GM18867 (cell line): ENCODE results near the gene FADS1.

Source experiments
- ATAC-seq: cut with Tn5 transposase; IDR thresholded peaks from one replicate; pipeline ENCODE4 v1.9.1; 2021; ENCODE audit warnings: mild to moderate bottlenecking, moderate library complexity; ENCODE audit not compliant: unreplicated experiment

The FADS1 gene

DNA sequence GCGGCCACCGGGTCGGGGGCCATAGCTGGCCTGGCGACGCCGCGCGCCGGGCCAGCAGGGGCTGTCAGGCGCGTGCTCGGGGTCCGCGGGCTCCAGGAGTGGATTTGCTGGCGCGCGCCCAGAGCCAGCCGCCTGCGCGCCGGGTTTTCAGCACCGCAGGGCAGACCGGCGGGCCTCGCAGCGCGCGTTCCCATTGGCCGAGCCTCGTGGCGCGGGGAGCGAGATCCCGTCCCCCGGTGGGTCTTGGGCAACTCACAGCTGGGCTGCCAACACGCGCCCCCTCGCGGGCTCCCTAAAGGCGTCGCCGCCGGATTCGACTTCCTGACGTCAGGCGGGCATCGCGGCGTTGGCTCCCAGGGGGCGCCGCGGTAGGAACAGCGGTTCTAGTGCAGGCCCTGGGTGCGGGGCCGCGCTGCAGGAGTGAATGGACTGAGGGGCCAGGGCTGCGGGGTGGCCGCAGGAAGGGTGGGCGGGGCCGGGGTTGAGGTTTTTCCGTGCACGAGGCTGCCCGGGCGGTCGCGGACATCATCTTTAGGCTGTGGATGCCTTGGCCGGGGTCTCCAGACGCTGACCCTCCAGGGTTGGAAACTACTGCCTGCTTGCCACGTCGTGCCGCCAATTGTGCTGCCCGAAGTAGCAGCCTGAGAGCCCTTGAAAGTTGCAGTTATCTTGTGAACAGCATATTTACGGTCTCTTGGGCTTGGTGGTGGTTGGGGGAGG, at the start of gene FADS1:
Gene FADS1 (minus strand): TSS at position 268 of the 720 bp plus-strand sequence. CDS start 74 bp downstream, at position 194.
- peak; percentile 46 for ATAC-seq

DNA sequence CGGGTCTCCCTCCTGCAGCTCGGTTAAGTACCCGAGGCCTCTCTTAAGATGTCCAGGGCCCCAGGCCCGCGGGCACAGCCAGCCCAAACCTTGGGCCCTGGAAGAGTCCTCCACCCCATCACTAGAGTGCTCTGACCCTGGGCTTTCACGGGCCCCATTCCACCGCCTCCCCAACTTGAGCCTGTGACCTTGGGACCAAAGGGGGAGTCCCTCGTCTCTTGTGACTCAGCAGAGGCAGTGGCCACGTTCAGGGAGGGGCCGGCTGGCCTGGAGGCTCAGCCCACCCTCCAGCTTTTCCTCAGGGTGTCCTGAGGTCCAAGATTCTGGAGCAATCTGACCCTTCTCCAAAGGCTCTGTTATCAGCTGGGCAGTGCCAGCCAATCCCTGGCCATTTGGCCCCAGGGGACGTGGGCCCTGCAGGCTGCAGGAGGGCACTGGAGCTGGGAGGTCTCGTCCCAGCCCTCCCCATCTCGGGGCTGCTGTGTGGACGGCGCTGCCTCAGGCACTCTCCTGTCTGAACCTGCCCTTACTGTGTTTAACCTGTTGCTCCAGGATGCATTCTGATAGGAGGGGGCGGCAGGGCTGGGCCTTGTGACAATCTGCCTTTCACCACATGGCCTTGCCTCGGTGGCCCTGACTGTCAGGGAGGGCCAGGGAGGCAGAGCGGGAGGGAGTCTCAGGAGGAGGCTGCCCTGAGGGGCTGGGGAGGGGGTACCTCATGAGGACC, 49.6 kb upstream of the FADS1 start:
- no peak for ATAC-seq

DNA sequence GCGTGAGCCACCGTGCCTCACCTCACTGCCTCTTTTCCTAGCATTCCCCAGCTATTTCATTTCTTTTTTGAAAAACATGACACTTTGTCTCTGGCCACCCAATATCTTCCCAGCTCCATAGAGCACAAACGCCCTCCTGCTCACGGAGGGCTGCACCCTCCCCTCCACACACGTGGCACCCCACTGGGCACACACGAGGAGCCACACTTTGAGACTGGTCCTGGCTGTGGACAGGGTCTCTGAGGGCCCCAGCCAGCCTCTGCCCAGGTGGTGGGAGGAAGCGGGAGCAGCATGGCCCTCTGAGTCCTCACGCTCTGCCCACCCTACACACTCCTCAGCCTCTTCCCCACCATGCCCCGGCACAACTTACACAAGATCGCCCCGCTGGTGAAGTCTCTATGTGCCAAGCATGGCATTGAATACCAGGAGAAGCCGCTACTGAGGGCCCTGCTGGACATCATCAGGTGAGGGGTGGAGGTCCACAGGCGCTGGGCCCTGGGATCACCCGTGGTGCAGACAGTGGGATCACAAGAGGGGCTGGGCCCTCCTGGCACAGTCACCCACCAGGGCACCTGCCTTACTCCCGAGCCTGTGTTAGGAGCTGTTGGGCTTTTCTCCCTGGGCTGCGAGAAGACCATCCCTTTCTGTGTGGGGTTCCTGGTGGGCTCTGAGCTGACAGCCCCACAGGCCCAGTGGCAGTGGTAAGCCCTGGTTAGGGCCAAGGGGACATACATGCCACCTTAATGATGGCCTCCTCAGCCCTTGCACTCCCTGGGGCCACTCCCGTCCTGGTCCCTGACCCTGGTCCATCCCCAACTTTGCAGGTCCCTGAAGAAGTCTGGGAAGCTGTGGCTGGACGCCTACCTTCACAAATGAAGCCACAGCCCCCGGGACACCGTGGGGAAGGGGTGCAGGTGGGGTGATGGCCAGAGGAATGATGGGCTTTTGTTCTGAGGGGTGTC, 48.3 kb upstream of the FADS1 start:
- ATAC-seq = no peak

GRCh38 chr11:61863548-61864081, 46.8 kb upstream of the FADS1 start:
- ATAC-seq = no peak

DNA sequence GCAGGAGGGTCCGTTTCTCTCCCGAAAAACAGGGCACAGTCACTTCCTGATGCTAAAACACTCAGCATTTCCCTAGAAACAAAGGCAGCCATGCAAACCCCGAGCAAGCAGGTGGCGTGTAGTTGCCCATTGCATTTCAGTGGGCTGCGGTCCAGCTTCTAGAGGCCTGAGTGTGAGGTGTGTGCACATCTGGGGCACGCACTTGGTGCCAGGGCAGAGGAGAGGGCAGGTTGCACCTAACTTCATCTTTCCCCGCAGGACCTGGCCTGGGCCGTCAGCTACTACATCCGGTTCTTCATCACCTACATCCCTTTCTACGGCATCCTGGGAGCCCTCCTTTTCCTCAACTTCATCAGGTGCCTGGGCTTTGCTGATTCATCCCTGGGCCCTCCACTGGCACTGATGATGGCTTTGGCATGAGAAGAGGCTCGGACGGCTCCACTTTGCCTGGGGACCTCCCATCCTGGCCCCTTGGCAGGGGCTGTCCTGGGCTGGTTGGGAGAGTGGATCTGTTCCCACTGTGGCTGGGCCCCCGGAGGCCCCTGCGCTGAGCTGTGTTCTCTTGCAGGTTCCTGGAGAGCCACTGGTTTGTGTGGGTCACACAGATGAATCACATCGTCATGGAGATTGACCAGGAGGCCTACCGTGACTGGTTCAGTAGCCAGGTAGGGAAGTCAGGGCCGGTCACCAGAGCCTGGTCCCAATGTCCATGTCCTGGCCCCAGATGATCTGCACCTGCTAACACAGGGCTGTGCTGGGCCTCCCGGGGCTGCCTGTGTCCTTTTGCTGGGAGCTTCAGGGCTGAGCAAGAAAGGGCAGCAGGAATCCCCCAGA, 46.1 kb upstream of the FADS1 start:
- ATAC-seq = no peak

DNA sequence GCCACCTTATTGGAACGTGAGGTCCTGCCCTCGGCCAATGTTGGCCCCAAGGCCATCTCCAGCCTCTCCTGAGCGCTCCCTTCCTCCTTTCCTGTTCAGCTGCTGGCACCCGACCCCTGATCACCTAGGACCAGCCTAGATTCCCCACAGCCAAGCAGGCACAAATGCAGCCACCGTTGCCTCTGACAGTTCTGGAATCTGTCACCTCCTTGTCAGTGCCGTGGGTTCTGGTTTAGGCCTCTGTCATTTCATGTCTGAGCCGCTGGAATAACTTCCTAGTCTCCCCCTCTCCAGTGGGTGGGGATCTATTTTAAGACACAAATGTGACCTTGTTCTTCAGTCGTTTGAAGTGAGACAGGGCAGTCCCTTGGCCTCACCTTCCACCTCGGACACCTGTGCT, 44.8 kb upstream of the FADS1 start:
- ATAC-seq = no peak

DNA sequence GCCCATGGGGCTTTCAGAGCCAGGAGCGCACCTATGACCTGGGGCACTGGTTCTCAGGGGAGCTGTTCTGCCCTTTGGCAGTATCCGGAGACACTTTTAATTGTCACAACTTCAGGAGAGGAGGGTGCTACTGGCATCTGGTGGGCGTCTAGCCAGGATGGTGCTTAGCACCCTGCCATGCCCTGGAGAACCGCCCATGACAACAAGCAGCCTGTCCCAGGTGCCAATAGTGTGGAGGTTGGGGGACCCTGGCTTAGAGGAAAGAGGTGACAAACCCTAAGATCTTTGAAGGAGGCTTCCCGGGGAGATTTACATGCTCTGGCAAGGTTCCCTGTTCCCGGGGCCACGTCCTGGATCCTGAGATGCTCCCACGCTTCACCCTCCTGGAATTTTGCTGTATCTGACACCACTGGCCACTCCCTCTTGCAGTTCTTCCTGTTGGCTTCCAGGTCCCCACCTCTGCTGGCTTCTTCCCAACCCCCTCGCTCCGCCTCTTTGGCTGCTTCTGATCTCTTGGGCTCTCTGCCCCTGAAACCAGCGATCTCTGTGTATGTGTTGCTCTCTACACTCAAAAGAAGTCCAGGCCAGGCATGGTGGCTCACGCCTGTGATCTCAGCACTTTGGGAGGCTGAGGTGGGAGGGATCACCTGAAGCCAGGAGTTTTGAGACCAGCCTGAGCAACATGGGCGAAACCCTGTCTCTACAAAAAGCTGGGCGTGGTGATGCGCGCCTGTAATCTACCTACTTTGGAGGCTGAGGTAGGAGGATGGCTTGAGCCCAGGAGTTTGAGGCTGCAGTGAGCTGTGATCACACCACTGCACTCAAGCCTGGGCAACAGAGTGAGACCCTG, 43.5 kb upstream of the FADS1 start:
- ATAC-seq = no peak

- ATAC-seq = no peak
These were observed 39.3 kb upstream of the FADS1 start for GRCh38 chr11:61855939-61856680.

DNA sequence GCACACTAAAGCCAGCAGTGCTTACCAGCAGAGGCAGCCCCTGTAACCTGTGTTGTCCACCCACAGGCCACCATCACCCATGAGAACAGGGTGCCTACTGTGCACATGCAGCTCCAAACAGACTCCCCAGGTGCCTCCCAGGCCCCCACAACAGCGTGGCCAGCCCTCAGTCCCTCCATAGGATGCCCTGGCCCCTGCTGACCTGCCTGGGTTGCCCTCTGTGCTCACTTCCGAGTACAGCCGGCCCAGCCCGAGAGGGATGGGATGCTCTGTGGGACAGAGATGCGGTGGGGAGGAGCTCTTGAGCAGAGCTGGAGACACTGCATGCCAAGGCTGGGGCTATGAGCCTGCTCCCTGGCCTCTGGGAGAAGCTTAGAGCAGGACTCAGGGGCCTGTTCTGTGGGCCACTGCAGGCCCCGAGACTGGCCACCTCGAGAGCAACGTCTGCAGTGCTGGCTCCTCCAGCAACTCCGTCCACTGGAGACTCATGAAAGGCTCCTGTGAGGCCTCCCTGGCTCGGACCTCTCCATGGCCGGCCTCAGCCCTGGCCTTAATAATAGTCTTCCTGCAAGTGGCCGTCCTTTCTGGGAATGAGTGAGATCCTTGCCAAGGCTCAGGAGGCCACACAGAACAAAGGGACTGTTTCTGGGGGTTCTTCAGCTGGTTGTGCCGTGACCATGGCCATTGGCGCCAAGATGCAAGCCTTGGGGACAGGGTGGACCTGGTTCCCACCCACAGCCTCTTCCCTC, 38.3 kb upstream of the FADS1 start:
- ATAC-seq = no peak

DNA sequence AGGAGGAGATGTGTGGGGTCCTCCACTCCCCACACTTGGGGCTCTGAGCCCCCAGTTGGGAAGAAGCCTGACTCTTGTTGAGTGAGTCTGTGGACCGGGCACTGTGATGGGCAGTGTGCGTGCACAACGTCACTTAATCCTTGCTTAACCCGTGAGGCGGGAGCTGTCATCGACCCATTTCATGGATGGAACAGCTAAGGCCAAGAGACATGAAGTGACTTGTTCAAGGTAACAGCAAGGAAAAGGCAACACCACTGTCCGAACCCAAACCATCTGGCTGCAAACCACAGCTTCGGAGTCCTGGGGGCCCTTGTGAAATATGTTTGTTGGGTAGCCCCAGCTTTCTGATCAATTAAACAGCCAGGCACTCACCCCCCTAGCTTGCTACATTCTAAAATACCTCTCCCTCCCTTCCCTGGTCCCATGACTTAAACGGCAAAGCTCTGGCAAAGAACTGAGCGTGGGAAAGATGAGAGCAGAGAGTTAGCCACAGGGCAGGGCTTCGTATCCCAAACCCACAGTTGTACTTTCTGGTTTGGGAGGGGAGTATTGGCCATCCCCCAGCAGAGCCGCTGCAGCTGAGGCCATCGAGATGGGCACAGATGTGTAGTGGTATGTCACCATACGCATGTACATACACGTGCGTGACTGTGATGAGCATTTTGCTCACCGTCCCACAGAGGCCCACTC, 37.5 kb upstream of the FADS1 start:
- no peak for ATAC-seq

DNA sequence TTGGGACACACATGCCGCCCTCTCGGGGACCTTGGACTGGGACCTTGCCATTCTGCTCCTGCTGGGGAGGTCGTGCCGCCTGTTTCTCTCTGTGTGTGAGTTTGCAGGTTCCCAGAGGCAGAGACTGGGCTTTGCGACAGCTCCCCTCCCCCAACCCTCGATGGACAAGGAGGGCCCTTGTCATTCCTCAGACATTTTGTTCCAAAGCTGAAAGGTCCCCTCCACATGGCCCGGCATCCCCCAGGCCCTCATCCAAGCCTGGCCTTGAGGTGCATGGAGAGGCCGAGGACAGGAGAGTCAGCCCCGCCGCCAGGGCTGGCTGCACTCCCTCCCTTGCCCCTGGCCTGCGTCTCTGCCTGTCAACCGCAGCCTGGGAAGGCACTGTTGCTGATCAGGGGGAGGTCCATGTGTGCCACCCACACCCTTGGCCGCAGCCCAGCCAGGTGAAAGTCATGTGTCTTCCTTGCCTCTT, 36.9 kb upstream of the FADS1 start:
- no peak for ATAC-seq

- ATAC-seq = no peak
These were observed 35.1 kb upstream of the FADS1 start for GRCh38 chr11:61851900-61852295.

GRCh38 chr11:61851113-61851899, 34.5 kb upstream of the FADS1 start:
- ATAC-seq = no peak

DNA sequence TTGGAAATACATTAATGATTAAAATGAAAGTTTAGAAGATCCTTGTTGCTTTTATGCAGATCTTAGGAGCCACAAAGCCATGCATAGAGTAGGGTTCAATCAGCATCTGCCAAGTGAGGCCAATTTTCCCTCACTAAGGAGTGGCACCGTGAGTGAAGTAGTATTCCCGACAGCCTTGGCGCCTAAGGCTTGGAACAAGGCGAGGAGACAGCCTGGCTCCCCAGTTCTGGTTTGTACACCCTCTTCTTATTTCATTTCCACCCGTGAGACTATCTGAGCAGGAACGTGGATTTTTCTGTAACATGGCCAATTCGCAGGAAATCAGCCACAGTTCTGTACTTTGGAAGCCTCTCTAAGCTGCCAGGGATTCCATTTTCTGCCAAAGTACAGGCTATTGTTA, 33.9 kb upstream of the FADS1 start:
- no peak for ATAC-seq

- no peak for ATAC-seq
These were observed 31.8 kb upstream of the FADS1 start for GRCh38 chr11:61848631-61849030.

- ATAC-seq = no peak
These were observed 31.2 kb upstream of the FADS1 start for GRCh38 chr11:61847914-61848581.
